ENCODE results near the gene MYT1. TPM values are rescaled to one million over a fixed set of nuclear protein-coding genes. Genes with fewer than 3 reads are reported as not detected.

The MYT1 gene
- total and polyA plus RNA-seq, 2 donors (not counting 1 experiment from before 2014, with no cell fraction given) = not detected

- Histone ChIP-seq H3K27ac (ENCODE audit: insufficient read depth, low read length) (no peak overlapping the region), H3K9ac (ENCODE audit: insufficient read depth, low read length) (no peak overlapping the region), H3K4me2 (ENCODE audit: extremely low read depth, insufficient read depth, low read length) (no peak overlapping the region), H3K4me3 (replicated peaks in 1 of 4; ENCODE audit: control extremely low read depth in 1 of 4, insufficient read depth in 1 of 4, low read depth in 3 of 4, low read length in 4 of 4) (no peak overlapping the region), H4K20me1 (ENCODE audit: control insufficient read depth, extremely low read depth, insufficient read depth, low read length) (no peaks in the 10 kb centered on the region), H2AFZ (ENCODE audit: low read length) (no peak overlapping the region), H3K9me3 (ENCODE audit: control insufficient read depth, insufficient read depth, low read depth, low read length) (no peaks in the 10 kb centered on the region), H3K79me2 (ENCODE audit: control insufficient read depth, insufficient read depth, low read length) (no peaks in the 10 kb centered on the region), H3K4me1 (ENCODE audit: control insufficient read depth, extremely low read depth, insufficient read depth, low read length) (no peaks in the 10 kb centered on the region), H3K36me3 (ENCODE audit: control insufficient read depth, insufficient read depth, low read length) (no peaks in the 10 kb centered on the region), H3K27me3 (ENCODE audit: control insufficient read depth, insufficient read depth, low read length) (peaks cover 5% of the 10 kb centered on the region)
- DNase-seq (ENCODE audit: low read depth in 2 of 2) = no peak
- TF ChIP-seq, protein P1, sequence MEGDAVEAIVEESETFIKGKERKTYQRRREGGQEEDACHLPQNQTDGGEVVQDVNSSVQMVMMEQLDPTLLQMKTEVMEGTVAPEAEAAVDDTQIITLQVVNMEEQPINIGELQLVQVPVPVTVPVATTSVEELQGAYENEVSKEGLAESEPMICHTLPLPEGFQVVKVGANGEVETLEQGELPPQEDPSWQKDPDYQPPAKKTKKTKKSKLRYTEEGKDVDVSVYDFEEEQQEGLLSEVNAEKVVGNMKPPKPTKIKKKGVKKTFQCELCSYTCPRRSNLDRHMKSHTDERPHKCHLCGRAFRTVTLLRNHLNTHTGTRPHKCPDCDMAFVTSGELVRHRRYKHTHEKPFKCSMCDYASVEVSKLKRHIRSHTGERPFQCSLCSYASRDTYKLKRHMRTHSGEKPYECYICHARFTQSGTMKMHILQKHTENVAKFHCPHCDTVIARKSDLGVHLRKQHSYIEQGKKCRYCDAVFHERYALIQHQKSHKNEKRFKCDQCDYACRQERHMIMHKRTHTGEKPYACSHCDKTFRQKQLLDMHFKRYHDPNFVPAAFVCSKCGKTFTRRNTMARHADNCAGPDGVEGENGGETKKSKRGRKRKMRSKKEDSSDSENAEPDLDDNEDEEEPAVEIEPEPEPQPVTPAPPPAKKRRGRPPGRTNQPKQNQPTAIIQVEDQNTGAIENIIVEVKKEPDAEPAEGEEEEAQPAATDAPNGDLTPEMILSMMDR (conservative IDR thresholded peaks at IDR 0.05 in 1 of 2, IDR thresholded peaks at IDR 0.05 in 1 of 2; ENCODE audit: low read depth in 1 of 2, low read length in 2 of 2) = no peak
- no peak for TF ChIP-seq EZH2 (IDR thresholded peaks at IDR 0.05; ENCODE audit: low read length, missing control alignments)
Observed at GRCh38 chr20:64179805-64180204, 15.6 kb downstream of the MYT1 start.

GRCh38 chr20:64180673-64181072 lies 16.4 kb downstream of the MYT1 start:
- H3K9me3 ChIP-seq (ENCODE audit: control insufficient read depth, insufficient read depth, low read depth, low read length) = no peaks in the 10 kb centered on the region
- H3K27me3 ChIP-seq (ENCODE audit: control insufficient read depth, insufficient read depth, low read length) = peaks cover 5% of the 10 kb centered on the region
- H3K9ac ChIP-seq (ENCODE audit: insufficient read depth, low read length) = no peak overlapping the region
- no peak overlapping the region for H3K4me3 ChIP-seq (replicated peaks in 1 of 4; ENCODE audit: control extremely low read depth in 1 of 4, insufficient read depth in 1 of 4, low read depth in 3 of 4, low read length in 4 of 4)
- no peaks in the 10 kb centered on the region for H3K36me3 ChIP-seq (ENCODE audit: control insufficient read depth, insufficient read depth, low read length)
- no peaks in the 10 kb centered on the region for H3K4me1 ChIP-seq (ENCODE audit: control insufficient read depth, extremely low read depth, insufficient read depth, low read length)
- no peak overlapping the region for H3K4me2 ChIP-seq (ENCODE audit: extremely low read depth, insufficient read depth, low read length)
- TF ChIP-seq EZH2 (IDR thresholded peaks at IDR 0.05; ENCODE audit: low read length, missing control alignments) = no peak
- TF ChIP-seq, protein P1 (conservative IDR thresholded peaks at IDR 0.05 in 1 of 2, IDR thresholded peaks at IDR 0.05 in 1 of 2; ENCODE audit: low read depth in 1 of 2, low read length in 2 of 2) = no peak
- H2AFZ ChIP-seq (ENCODE audit: low read length) = no peak overlapping the region
- H3K79me2 ChIP-seq (ENCODE audit: control insufficient read depth, insufficient read depth, low read length) = no peaks in the 10 kb centered on the region
- no peak overlapping the region for H3K27ac ChIP-seq (ENCODE audit: insufficient read depth, low read length)
- no peaks in the 10 kb centered on the region for H4K20me1 ChIP-seq (ENCODE audit: control insufficient read depth, extremely low read depth, insufficient read depth, low read length)
- DNase-seq (ENCODE audit: low read depth in 2 of 2) = no peak

DNA sequence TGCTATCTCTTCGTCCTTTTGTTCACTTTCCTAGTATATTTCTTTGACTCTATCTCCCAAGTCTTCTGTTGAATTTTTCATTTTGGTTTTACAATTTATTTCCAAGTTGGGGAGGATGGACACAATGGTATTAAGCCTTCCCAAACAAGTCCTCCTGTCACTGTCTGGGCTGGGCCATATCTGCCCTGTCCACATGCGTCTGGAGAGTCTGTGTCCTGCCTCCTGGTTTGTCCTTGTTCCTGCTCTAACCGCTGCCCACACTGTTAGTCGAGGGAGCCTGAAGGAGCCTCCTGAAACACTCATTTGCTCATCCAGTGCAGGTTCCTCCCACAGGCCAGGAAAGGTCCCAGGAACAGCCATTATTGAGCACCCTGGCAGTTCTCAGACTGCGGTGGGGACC lies 17.1 kb downstream of the MYT1 start:
- H3K4me2 ChIP-seq (ENCODE audit: extremely low read depth, insufficient read depth, low read length) = no peak overlapping the region
- DNase-seq (ENCODE audit: low read depth in 2 of 2) = no peak
- H3K9ac ChIP-seq (ENCODE audit: insufficient read depth, low read length) = no peak overlapping the region
- H3K27ac ChIP-seq (ENCODE audit: insufficient read depth, low read length) = no peak overlapping the region
- no peaks in the 10 kb centered on the region for H3K9me3 ChIP-seq (ENCODE audit: control insufficient read depth, insufficient read depth, low read depth, low read length)
- H3K27me3 ChIP-seq (ENCODE audit: control insufficient read depth, insufficient read depth, low read length) = peaks cover 3% of the 10 kb centered on the region
- no peaks in the 10 kb centered on the region for H4K20me1 ChIP-seq (ENCODE audit: control insufficient read depth, extremely low read depth, insufficient read depth, low read length)
- no peak overlapping the region for H3K4me3 ChIP-seq (replicated peaks in 1 of 4; ENCODE audit: control extremely low read depth in 1 of 4, insufficient read depth in 1 of 4, low read depth in 3 of 4, low read length in 4 of 4)
- no peaks in the 10 kb centered on the region for H3K36me3 ChIP-seq (ENCODE audit: control insufficient read depth, insufficient read depth, low read length)
- no peak for TF ChIP-seq EZH2 (IDR thresholded peaks at IDR 0.05; ENCODE audit: low read length, missing control alignments)
- TF ChIP-seq, protein P1 (conservative IDR thresholded peaks at IDR 0.05 in 1 of 2, IDR thresholded peaks at IDR 0.05 in 1 of 2; ENCODE audit: low read depth in 1 of 2, low read length in 2 of 2) = no peak
- no peaks in the 10 kb centered on the region for H3K79me2 ChIP-seq (ENCODE audit: control insufficient read depth, insufficient read depth, low read length)
- H3K4me1 ChIP-seq (ENCODE audit: control insufficient read depth, extremely low read depth, insufficient read depth, low read length) = no peaks in the 10 kb centered on the region
- no peak overlapping the region for H2AFZ ChIP-seq (ENCODE audit: low read length)
